Astrocyte of the hippocampus (primary cell): ENCODE results near the gene SKAP1.
"Not testable (repeated sequence)": the region's sequence is repeated elsewhere in the genome, so short reads cannot be mapped to it uniquely, and the experiment has no call there.

Experiments
- DNase-seq: peaks from one replicate; pipeline ENCODE4 v3.0.0; 2011; ENCODE audit warnings: low read depth, low spot score

The SKAP1 gene

DNA sequence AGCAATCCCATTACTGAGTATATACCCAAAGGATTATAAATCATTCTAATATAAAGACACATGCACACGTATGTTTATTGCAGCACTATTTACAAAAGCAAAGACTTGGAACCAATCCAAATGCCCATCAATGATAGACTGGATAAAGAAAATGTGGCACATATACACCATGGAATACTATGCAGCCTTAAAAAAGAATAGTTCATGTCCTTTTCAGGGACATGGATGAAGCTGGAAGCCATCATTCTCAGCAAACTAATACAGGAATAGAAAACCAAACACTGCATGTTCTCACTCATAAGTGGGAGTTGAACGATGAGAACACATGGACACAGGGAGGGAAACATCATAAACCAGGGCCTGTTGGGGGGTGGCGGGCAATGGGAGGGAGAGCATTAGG is 19.3 kb upstream of the SKAP1 start:
- DNase-seq, result not testable (repeated sequence)

DNA sequence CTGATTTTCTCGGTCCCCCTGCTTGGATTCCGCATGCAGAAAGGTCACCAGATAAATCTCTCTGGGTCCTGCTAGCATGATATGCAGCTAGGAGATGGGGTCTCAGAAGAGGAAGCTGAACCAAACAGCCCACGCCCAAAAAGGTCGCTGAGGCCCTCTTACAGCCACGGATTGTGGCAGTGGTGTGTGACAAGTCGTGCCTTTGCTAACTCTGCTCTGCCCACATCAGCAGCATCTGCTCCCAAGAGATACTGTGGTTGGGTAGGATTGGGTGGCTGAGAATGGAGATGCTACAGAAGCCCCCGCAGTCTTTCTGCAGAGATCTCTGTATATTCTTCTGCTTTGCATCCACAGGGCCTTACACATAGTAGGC is 15.2 kb upstream of the SKAP1 start:
- no peak for DNase-seq

DNA sequence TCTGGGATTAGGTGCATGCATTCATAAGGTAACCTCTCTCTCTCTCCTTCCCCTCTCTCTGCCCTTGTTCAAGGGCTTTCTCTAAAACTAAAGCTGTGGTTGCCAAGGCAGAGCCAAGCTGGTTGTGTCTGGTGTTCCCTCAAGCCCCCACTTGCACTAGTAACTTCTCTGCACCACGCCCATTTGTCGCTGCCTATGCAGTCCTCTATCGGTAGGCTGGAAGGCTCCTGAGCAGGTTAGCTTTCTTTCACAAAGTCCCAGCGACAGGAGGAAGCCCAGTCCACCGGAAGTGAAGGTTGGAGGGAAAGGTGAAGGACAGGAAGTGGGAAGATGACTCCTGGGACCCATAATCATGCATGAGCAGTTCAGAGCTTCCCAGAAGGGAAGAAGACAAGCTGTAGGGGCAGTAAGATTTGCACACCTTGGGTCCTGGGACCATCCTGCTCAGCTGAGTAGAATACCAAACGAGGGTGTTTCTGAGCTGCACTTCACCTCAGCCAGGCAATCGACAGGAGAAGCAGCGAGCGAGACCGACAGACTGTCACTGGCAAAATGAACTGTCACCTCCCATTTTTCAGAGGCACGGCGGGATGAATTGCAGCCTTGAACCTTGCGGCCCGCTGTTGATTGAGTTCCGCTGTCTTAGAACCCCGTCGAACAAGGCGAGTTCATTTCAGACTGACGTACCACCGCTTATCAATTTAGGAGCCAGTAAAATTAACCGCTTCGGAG is 14.7 kb upstream of the SKAP1 start:
- no peak for DNase-seq

DNA sequence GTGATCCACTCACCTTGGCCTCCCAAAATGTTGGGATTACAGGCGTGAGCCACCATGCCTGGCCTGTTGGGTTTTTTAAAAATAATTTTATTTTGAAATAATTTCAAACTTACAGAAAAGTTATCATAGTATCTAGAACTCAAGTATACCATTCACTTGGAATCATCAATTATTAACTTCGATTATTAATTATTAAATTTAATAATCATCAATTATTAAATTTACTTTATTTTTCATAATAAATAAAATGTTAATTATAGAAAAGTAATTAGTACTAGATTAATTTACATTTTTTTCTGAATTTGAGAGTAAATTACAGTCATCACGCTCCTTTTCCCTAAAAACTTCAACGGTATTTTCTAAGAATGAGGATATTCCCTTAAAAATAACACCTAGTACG is 13.7 kb upstream of the SKAP1 start:
- DNase-seq, result no peak

DNA sequence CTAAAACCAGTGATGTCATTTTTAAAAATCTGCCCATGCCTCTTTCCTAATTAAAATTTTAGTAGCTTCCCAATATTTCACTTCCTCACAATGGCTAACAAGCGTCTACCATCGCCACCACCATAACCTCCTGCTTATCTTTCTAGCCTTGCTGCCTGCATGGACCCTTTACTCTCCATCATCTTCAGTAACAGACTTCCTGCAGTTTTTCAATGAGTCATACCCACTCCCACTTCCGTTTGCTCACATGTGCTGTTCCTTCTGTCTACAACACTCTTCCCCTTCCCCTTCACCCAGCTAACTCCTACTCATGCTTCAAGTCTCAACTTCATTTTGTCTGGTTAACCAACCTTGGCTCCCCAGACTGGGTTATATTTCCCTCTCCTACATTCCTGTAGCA is 12.8 kb upstream of the SKAP1 start:
- DNase-seq, result no peak

DNA sequence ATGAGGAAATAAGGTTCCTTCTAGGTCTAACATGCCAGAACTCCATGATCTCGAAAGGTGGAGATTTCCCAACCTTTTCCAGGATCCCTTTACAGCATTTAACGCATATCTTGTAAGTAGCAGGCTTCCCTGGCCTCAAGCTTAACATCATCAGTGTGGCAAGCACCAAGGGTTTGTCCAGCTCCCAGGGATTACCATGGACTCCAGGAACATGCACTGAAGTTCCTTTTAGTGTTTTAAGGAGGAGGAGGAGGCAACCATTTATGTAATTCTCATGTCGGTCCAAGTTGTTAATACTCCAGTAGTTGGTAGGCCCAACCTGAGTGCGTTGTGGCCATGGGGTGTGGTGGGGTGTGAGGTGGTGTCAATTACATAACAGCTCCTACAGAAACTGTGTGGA is 11.8 kb upstream of the SKAP1 start:
- no peak for DNase-seq

DNA sequence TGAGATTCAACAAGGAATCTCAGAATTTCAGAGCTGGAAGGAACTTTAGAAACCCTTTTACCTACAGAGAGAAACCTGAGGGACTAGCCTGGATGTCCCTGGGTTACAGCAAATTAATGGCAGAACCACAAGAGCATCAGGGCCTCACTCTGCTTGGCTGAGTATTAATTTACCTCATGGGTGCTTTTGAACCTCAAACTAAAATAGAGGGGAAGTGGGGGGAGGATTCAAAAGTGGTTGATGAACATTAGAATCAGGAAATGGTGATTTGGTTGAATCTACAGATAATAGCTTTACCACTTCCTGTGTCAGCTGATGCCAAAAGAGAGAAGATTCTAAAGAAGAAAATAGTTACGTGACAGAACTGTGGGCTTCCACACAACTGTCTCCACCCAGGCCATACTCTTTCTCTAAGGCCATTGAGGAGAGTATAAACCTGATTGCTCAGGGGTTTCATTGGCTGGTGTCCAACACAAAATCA is 11.3 kb upstream of the SKAP1 start:
- no peak for DNase-seq

DNA sequence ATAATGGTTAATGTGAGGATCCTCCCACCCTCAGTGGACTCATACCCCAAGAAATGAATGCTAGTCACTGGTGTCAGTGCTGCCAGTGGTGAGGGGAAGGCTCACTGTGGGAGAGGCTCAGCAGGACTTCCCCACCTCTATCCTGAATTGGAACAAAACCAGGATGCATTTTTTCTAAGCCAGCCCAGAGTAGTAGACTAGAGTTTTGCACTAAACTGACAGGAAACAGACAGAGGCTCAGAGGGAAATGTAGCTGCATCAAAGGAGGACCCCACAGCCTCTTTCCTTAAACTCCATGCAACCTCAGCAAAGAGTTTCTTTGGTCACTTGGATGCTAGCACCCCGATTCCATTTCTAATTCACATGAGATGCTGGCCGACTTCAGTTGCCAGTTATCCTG is 10.7 kb upstream of the SKAP1 start:
- no peak for DNase-seq

DNA sequence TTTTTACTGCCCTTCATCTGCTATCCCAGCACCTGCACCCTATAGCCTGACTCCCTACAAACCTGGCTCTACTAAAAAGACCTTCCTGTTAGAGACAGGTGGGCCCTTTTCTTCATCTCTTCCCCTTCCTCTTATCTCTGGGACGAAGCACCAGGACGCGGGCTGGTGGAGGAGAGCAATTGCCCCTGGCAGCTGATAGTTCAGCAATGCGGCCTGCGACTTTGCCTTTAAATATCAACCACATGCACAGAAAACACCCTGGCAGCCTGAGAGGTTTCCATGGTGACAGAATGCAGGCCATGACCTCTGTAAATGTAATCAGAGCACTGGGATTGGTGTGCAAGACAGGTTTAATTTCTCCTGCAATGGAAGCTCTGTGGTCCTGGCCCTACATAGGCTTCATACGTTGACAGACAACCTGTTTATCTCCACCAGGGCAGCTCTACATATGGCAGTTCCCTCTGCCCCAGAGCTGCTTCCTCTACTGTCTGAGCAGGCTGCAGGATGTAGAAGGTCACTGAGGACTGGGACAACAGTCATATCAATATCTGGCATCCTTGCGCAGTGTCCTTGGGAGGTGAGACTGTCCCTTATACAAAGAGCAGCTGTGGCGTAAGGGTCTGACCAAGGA is 10.0 kb upstream of the SKAP1 start:
- DNase-seq, result no peak

DNA sequence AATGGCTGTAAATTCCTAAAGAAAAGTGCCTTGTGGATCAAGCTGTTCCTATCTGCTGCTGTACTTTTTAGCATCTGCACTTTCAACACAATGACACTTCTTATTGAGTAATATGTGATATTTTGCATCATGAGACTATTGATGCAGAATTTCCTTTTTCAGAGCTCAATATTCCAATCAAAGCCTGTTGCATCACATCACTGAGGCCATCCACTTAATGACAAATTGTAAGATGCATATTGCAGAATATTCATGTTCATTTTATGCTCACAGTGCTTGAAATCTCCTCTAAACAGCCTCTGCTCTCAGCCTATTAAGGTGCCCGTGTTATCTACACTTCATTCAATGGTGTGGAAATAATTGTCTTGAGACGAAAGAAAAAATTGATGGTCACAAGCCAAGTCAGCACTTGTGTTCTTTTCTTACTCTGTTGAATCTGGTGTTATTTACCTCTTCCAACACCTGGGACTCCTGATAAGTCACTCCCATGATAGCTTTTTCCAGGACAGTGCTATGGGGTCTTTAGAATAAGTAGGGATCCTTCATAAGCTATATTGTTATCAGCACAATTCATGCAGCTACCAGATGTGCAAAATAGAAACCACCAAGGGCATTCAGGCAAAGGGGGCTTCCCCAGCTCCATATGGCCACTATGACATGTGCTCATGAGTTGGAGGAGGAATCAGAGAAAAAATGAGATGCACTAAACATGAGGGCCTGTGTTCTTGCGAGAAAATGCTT is 9.3 kb upstream of the SKAP1 start:
- no peak for DNase-seq

DNA sequence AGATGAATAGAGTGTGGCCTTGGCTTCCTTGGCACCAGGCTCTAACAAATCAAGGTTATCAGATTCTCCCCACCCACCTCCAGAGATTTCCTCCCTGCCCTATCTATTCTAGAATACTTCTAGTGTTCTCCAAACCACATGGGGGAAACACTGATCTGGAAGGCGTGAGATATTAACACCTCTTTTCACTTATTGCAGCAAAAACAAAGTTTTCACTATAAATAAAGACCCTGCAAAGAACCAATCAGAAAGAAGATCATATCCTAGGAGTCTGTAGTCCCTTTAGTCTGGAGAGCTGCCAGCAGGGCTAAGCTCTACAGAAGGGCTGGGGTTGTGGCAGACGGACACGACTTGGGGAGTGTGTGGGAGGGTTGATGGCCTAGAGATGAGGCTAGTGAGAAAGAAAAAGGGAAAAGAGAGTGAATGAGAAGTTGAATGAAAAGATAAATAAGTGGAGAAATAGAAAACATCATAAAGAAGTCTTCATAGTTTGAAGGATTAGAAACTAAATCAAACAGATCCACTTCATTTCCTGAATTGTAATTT is 8.6 kb upstream of the SKAP1 start:
- no peak for DNase-seq

DNA sequence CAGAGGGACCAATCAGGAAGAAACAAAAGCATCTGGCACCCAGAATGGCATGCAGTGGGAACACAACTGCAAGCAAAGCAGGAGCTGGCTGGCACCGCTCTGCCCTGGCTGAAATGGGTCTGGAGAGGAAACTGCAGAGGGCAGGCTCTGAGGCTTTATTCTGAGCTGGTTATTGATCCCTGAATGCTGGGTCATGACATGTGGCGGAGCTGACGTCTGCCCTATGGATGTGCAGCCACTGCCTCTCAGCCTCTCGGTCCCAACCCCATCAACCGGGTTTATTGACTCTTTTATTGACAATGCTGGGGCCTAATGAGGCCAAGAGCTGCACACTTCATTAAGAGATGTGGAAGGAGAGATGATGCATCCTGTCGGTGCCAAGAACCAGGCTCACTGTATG is 3.9 kb upstream of the SKAP1 start:
- DNase-seq, result no peak

DNA sequence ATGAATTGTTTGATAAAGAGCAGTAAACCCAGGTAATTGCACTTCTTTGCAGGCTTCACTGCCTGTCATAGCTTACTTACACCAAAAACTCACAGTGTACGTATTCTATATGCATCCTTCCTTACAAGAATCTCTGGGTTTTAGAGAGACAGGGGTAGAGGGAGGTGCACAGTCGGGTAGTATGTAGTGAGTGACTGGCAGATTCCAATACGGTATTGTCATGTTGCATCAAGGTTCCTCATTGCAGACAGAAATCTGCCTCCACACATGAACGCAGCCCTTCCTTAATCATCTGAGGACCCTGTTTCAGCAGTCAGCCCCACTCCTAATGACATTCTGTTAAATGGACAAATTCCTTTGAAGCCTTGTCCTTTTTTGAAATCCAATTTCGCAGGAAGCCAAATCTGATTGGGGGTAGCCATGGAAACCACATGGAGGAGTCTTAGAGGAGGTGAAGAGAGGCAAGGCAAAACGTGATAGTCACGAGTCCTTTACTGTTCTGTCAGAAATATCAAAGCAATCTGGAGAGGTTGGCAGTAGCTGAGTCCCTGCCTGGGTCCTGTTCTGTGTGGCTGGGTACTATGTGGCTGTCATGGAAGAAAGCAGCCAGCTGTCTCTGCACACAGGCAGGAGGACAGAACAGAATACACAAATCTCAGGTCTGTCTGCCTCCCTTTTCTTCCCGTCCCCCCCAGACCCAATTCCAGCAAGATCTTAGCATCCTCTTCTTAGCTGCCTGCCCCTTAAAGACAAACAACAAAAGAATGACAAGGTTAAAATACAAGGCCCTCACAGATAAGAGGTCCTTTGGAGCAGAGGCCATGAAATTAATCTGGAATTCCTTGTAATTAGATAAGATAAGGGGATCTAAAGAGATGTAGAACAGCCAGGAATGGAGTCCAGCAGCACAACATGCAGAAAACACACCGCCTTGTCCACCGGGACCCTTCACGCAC is 3.1 kb upstream of the SKAP1 start:
- DNase-seq, result no peak

DNA sequence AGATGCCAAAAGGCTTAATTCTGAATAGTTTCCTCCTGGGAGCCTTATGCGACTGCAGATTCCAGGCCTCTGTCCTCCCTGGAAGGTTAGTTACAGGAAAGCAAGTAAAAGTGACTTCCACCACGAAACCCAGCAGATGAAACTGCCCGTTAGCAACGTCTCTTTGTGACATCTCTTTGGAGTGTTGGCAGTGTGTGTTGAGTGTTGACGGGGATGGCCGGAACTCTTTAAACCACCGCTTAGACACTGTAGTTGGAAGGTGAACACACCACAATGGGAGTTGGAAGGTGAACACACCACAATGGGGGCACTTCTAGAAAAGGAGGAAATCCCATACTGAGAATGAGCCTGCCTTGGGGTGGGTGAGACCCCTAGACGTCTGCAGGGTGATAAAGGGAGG is 858 bp downstream of the SKAP1 start:
- no peak for DNase-seq

DNA sequence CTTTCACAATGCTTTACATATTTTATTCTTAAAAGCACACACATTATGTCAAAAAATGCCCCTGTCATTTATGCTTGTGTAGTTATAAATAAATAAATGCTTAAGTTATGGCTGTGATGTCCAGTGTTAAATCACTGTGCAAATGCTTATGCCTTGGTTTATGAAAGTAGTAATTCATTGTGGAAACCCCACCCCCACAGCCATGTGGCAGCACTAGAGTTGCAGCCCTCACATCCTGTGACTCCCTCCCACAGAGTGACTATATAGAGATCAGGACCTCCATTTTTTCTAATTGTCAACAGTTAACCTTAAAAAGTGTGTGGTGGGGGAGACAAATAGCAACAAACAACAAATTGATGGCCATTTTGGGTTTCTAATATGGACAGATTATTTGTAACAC is 2.4 kb downstream of the SKAP1 start:
- DNase-seq, result no peak

DNA sequence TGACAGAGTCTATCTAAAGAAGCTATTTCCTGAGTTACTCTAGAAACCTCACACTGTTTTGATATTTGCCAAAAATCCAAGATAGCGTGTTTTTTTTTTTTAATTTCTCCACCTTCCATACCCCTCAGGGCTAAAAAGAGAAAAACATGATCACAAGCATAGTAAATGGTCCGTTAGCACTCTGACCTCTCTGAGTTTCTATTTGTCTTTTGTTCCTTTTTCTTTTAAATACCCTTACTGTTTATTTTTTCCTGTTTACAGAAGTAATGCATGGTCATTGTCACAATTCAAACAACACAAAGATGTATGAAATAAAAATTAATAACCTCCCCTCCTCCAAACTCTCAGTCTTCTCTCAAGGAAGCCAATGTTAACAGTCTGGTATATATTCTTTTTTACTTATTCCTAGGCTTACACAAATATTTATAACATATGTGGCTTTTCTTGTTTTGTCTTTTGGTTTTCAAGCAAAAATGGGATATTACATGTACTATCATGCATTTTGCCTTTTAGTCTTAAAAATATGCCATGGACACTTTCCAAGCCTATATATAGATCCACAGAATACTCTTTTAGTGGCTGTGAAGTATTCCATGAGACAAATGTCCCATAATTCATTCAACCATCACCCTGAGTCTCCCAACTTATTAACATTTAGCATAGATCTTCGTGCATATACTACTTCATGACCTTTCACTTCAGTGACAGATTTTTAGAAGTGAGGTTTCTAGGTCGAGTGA is 3.1 kb downstream of the SKAP1 start:
- no peak for DNase-seq

DNA sequence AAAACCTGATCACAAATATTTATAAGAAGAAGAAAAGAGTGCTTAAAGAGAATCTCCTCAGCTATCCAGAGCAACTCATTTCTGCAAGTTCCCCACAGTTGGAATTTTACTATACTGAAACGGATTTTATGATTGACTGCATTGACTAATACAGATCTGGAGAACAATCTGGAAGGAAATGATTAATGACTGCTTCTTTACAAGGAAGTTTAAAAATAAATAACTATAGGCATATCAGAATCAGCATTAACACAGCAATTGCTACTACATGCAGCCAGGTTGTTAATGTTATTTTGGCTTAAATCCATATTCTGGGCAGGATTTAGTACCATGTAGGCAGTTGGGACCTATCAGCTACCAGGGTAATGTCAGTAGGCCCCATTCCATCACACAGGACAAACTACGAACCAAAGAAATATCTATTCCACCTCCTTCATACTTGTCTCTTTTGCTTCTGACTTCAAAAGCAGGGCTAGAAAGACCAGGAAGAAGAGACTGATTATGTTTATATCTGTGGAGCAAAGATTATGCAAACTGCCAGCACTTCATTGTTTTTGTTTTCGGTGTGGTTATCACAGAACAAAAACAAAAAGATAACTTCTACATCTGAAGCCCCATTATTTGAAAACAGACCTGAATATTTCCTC is 3.9 kb downstream of the SKAP1 start:
- DNase-seq, result no peak

DNA sequence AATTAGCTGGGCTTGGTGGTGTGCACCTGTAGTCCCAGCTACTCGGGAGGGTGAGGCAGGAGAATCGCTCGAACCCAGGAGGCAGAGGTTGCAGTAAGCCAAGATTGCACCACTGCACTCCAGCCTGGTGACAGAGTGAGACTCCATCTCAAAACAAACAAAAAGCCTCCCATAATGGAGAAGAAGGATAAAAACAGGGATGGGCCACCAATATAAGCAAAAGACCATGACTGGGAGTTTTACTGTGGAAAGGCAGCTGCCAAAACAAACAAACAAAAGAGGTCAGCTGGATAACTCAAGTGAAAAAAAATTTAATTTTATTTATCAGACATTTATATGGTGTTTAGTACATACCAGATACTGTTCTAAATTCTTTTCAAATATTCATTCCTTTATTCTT is 8.0 kb downstream of the SKAP1 start:
- DNase-seq, result not testable (repeated sequence)

DNA sequence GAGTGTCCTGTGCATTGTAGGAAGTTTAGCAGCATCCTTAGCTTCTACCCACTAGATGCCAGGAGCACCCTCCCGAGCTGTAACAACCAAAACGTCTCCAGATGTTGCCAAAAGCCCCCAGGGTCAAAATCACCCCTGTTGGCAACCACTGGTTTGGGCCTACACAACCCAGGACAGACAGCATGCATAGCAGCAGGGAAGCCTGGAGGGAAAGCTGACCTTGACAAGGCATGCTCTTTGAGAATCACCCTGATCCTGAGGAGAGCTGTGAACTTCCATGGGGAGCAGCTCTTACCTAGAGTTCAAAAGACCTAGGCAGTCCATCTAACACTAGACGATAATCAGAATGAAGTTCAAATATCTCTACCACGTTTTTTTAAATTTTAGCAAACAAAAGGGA is 9.2 kb downstream of the SKAP1 start:
- no peak for DNase-seq

DNA sequence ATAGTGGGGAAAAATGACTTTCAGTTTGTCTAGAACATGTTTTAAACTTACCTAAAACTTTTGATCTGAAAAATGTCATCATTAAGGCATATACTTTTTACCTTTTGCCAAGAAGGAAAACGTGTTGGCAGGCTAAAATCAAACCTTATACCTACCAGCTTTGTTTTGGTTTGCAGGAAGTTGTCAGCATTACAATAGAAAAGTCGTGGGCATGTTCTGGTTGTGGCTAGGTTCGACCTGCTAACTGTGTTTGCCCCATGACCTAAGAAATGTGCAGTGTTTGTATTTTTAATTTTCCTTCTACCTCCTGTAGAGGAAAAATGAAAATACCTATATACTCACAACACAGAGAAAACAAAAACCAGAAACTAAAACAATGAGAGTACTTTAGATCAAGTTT is 13.0 kb downstream of the SKAP1 start:
- DNase-seq, result no peak
